Adrenal gland (tissue), 12 donors: ENCODE results near the gene ANKS1B. TPM values are rescaled to one million over a fixed set of nuclear protein-coding genes. Genes with fewer than 3 reads are reported as not detected.

ENCODE experiments used
- DNase-seq, 7 donors: peaks; one replicate each; pipeline ENCODE4 v3.0.0-alpha.2; 2019 to 2020
- H3K27ac ChIP-seq, 5 donors: fragments of 200-600 bp; sonication (generic) in 4 of 5; 1 replicate in 3 of 5; 2 replicates in 2 of 5; pipeline versions ENCODE4 v1.5.1 to v1.8.0; 2016 to 2020; ENCODE audit warnings: mild to moderate bottlenecking in 1 of 5
- H3K27me3 ChIP-seq: fragments of 200-600 bp; 2 replicates; pipeline ENCODE4 v1.8.0; 2021
- H3K36me3 ChIP-seq, 2 donors: fragments of 200-600 bp; replicated peaks in 1 of 2; 1 replicate in 1 of 2; 2 replicates in 1 of 2; pipeline versions ENCODE4 v1.5.1 to v1.8.0; 2018 to 2022
- H3K4me1 ChIP-seq, 2 donors: fragments of 200-600 bp; replicated peaks in 1 of 2; 1 replicate in 1 of 2; 2 replicates in 1 of 2; pipeline versions ENCODE4 v1.5.1 to v1.8.0; 2018 to 2021
- H3K4me3 ChIP-seq, 4 donors: fragments of 200-600 bp; sonication (generic) in 3 of 4; one replicate each; pipeline ENCODE4 v1.5.1; 2016 to 2018
- H3K9me3 ChIP-seq, 3 donors: fragments of 200-600 bp; sonication (generic) in 1 of 3; replicated peaks in 1 of 3; 1 replicate in 2 of 3; 2 replicates in 1 of 3; pipeline versions ENCODE4 v1.5.1 to v1.8.0; 2016 to 2021
- POLR2A ChIP-seq, 2 donors: fragments of 450-650 bp; IDR thresholded peaks; one replicate each; pipeline ENCODE4 v1.6.1; 2017; ENCODE audit warnings: antibody characterized with exemption in 2 of 2, mild to moderate bottlenecking in 2 of 2, moderate library complexity in 1 of 2
- WGBS, 4 donors: extraction: QIAGEN DNeasy Blood & Tissue Kit in 2 of 4; methylation state at CpG; one replicate each; pipeline versions ENCODE4 v1.1.5 to v1.1.7; 2013 to 2017; 5-methylcytosine and 5-hydroxymethylcytosine counted together
- intact Hi-C, 2 donors: fragments of 100-400 bp; cut with DNase I; formaldehyde crosslinking; loops; one replicate each; pipeline versions ENCODE4 v1.14.1 to v1.15.0; 2022 to 2023
- polyA plus RNA-seq, 3 donors: library from polyadenylated mRNA; stranded (reverse); fragments of 200-250 nt in 2 of 3; fragments of 350-450 nt in 1 of 3; fragmentation: Illumina TruSeq in 1 of 3; extraction: RNeasy Lipid Tissue Mini Kit (QIAGEN cat#74804) in 1 of 3; gene quantifications; one replicate each; pipeline ENCODE4 v1.2.3, GENCODE V29; 2013 to 2014
- total RNA-seq, 9 donors: library from RNA; depleted of rRNA in 4 of 9; stranded (reverse); fragments of >200 nt in 4 of 9; fragments of 120-200 nt in 1 of 9; fragmentation: NEBNext Ultra II Directional in 1 of 9; extraction: Animal tissue kit (Norgen Biotek cat#: 25700) in 1 of 9; gene quantifications; one replicate each; pipeline versions ENCODE4 v1.1.0 to v1.2.4, GENCODE V29; 2013 to 2023
- TF ChIP-seq, protein P1 (sequence below), 6 experiments: fragments of 450-650 bp in 4 of 6; fragments of 200-600 bp in 2 of 6; sonication (generic) in 1 of 6; IDR thresholded peaks; 1 replicate in 5 of 6; 2 replicates in 1 of 6; pipeline versions ENCODE4 v1.5.1 to v1.8.0; 2016 to 2021; ENCODE audit warnings: antibody characterized with exemption in 6 of 6, mild to moderate bottlenecking in 2 of 6, moderate library complexity in 1 of 6
- donor health status: healthy with polysubstance abuse.
- donor health status: Bipolar disorder and iron deficiency.
- donor health status: DM: yes; HTN: yes; CAD: no.
- donor health status: DM: no; HTN: no; CAD: no.
- donor health status: DM: no; HTN: no; CAD: no.
- donor health status: DM: yes; HTN: yes; CAD: no.

The ANKS1B gene
- total and polyA plus RNA-seq, 12 donors: 1.3 to 28.1 (median 8.0) TPM

DNA sequence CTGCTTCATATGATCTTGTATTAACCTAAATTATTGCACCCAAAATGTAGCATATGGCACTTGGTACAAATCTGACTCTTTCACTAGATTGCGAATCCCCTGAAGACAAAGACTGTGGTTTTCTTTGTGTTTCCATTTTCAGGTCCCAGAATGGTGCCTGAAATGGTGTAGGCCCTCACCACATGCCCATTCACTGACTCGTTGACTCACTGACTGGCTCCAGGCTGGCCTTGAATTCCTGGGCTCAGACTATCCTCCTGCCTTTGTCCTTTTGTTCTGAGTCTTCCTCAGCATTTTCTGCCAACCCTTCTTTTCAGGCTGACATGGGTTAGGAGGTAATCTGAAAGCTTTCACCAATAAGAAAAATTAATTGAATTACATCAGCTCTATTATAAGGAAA lies 705.8 kb downstream of the ANKS1B start:
- H3K36me3 ChIP-seq: no peaks in the 10 kb centered on the region
- DNase-seq: no peak
- H3K4me1 ChIP-seq: no peaks in the 10 kb centered on the region
- no peaks in the 10 kb centered on the region for H3K9me3 ChIP-seq
- TF ChIP-seq, protein P1, sequence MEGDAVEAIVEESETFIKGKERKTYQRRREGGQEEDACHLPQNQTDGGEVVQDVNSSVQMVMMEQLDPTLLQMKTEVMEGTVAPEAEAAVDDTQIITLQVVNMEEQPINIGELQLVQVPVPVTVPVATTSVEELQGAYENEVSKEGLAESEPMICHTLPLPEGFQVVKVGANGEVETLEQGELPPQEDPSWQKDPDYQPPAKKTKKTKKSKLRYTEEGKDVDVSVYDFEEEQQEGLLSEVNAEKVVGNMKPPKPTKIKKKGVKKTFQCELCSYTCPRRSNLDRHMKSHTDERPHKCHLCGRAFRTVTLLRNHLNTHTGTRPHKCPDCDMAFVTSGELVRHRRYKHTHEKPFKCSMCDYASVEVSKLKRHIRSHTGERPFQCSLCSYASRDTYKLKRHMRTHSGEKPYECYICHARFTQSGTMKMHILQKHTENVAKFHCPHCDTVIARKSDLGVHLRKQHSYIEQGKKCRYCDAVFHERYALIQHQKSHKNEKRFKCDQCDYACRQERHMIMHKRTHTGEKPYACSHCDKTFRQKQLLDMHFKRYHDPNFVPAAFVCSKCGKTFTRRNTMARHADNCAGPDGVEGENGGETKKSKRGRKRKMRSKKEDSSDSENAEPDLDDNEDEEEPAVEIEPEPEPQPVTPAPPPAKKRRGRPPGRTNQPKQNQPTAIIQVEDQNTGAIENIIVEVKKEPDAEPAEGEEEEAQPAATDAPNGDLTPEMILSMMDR (IDR thresholded peaks at IDR 0.05): no peak
- no peak for TF ChIP-seq POLR2A (IDR thresholded peaks at IDR 0.05)
- H3K4me3 ChIP-seq: no peak overlapping the region
- 63 to 75% (median 66%) methylated on average over 2 of the region's 2 CpGs for WGBS, 4 donors
- no peak overlapping the region for H3K27ac ChIP-seq
- H3K27me3 ChIP-seq: no peaks in the 10 kb centered on the region
- intact Hi-C loops: no loop called here

GRCh38 chr12:99277591-99278379 lies 707.0 kb downstream of the ANKS1B start:
- no peak overlapping the region for H3K4me3 ChIP-seq
- intact Hi-C loops: no loop called here
- no peaks in the 10 kb centered on the region for H3K27me3 ChIP-seq
- H3K9me3 ChIP-seq: no peaks in the 10 kb centered on the region
- no peak overlapping the region for H3K27ac ChIP-seq
- H3K4me1 ChIP-seq: no peaks in the 10 kb centered on the region
- no peak for TF ChIP-seq POLR2A (IDR thresholded peaks at IDR 0.05)
- TF ChIP-seq, protein P1 (IDR thresholded peaks at IDR 0.05): no peak
- 82 to 89% (median 83%) methylated on average over 5 of the region's 5 CpGs for WGBS, 4 donors
- H3K36me3 ChIP-seq: no peaks in the 10 kb centered on the region
- DNase-seq: no peak

DNA sequence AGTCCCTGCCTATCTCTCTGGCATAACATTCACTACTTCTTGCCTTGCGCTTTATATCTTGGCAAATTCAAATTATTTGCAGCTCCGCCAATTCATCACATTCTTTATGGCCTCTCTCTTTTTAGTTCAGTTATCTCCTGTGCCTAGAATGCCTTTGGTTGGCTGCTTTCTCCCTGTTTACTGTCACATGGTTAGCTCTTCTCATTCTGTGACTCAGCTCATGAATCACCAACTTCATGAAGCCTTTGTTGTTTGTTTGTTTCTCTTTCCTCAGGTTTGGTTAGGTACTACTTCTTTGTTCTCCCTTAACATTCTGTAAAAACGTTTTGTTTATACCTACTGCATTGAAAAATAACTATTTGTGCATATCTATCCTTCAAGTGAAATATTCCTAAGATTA lies 713.7 kb downstream of the ANKS1B start:
- intact Hi-C loops: no loop called here
- H3K9me3 ChIP-seq: no peaks in the 10 kb centered on the region
- no peak overlapping the region for H3K4me3 ChIP-seq
- H3K36me3 ChIP-seq: no peaks in the 10 kb centered on the region
- no peaks in the 10 kb centered on the region for H3K27me3 ChIP-seq
- no peak overlapping the region for H3K27ac ChIP-seq
- WGBS, 4 donors: 63 to 66% (median 65%) methylated on average over 3 of the region's 3 CpGs
- H3K4me1 ChIP-seq: no peaks in the 10 kb centered on the region
- TF ChIP-seq, protein P1 (IDR thresholded peaks at IDR 0.05): no peak
- TF ChIP-seq POLR2A (IDR thresholded peaks at IDR 0.05): no peak
- DNase-seq: no peak

- Histone ChIP-seq H3K4me3 (no peak overlapping the region), H3K27ac (no peak overlapping the region), H3K9me3 (no peaks in the 10 kb centered on the region), H3K27me3 (no peaks in the 10 kb centered on the region), H3K36me3 (no peaks in the 10 kb centered on the region), H3K4me1 (no peaks in the 10 kb centered on the region)
- no peak for TF ChIP-seq POLR2A (IDR thresholded peaks at IDR 0.05)
- TF ChIP-seq, protein P1 (IDR thresholded peaks at IDR 0.05): no peak
- no peak for DNase-seq
- intact Hi-C loops: no loop called here
Observed at GRCh38 chr12:99267038-99267437, 717.7 kb downstream of the ANKS1B start.
